RWPE1 (cell line): Measurements from ENCODE around the gene PDE4A.
A peak's percentile ranks its signal among the peaks of the same experiment; 100 is the strongest.
"Not testable (repeated sequence)": the region's sequence is repeated elsewhere in the genome, so short reads cannot be mapped to it uniquely, and the experiment has no call there.

Experiments used
- CTCF ChIA-PET: fragments of 350-600 bp; sonication (Branson Sonifier 250); formaldehyde crosslinking; extraction: SDS; loops from one replicate; lab custom pipeline; 2021; lab: Yijun Ruan, JAX
- POLR2A ChIA-PET: fragments of 400-600 bp; formaldehyde crosslinking; extraction: SDS; loops from one replicate; lab custom pipeline; 2020; ENCODE audit warnings: antibody characterized with exemption; ENCODE audit not compliant: low non-redundant PET; lab: Yijun Ruan, JAX
- DNase-seq: peaks from one replicate; pipeline ENCODE4 v3.0.0; 2012; ENCODE audit warnings: low spot score
- H3K27ac ChIP-seq: fragments of 450-650 bp; 2 replicates; pipeline ENCODE4 v1.5.1; 2017
- CTCF ChIP-seq: fragments of 450-650 bp; conservative IDR thresholded peaks from 2 replicates; pipeline ENCODE4 v1.5.1; 2017; ENCODE audit warnings: low read depth, mild to moderate bottlenecking

The PDE4A gene

GRCh38 chr19:10454267-10454666 is 33.9 kb downstream of the PDE4A start:
- H3K27ac ChIP-seq: no peak overlapping the region
- ChIA-PET CTCF (interaction anchor here (1.7 kb wide), 1 partner anchor 24 kb away, joined by 7 read pairs; no protein-coding TSS in a partner anchor), POLR2A (no interaction called here)
- no peak for TF ChIP-seq CTCF
- no peak for DNase-seq

GRCh38 chr19:10458733-10459132 is 38.4 kb downstream of the PDE4A start:
- DNase-seq, H3K27ac ChIP-seq, POLR2A ChIA-PET: not testable (repeated sequence)
- CTCF ChIA-PET: interaction anchor here (0.6 to 1.0 kb wide), 2 partner anchors 37 to 636 kb away, joined by 3 read pairs; no protein-coding TSS in a partner anchor

GRCh38 chr19:10460714-10461046 is 40.3 kb downstream of the PDE4A start:
- DNase-seq: no peak
- no peak for TF ChIP-seq CTCF
- ChIA-PET CTCF (no interaction called here), POLR2A (interaction anchor here (0.7 kb wide), 1 partner anchor 34 kb away, joined by 5 read pairs; no protein-coding TSS in a partner anchor)
- no peak overlapping the region for H3K27ac ChIP-seq

GRCh38 chr19:10461047-10461949 is 41.0 kb downstream of the PDE4A start:
- peak overlapping the region; percentile 62 for H3K27ac ChIP-seq
- no peak for TF ChIP-seq CTCF
- POLR2A ChIA-PET: interaction anchor here (0.7 kb wide), 1 partner anchor 191 kb away, joined by 5 read pairs; no protein-coding TSS in a partner anchor
- CTCF ChIA-PET: interaction anchor here (0.6 kb wide), 2 partner anchors 66 to 402 kb away, joined by 3 read pairs; no protein-coding TSS in a partner anchor
- peak; percentile 98 for DNase-seq

- ChIA-PET POLR2A (interaction anchor here (0.6 kb wide), 1 partner anchor 38 kb away, joined by 3 read pairs; no protein-coding TSS in a partner anchor), CTCF (interaction anchor here (0.6 kb wide), 2 partner anchors 67 to 402 kb away, joined by 3 read pairs; no protein-coding TSS in a partner anchor)
- DNase-seq: not testable (repeated sequence)
- peak overlapping the region; percentile 62 for H3K27ac ChIP-seq
Observed at GRCh38 chr19:10462042-10462441, 41.7 kb downstream of the PDE4A start.

- DNase-seq: no peak
- POLR2A ChIA-PET: interaction anchor here (0.6 kb wide), 1 partner anchor 37 kb away, joined by 3 read pairs; no protein-coding TSS in a partner anchor
- TF ChIP-seq CTCF: no peak
- CTCF ChIA-PET: no interaction called here
- no peak overlapping the region for H3K27ac ChIP-seq
Observed at GRCh38 chr19:10462557-10462956, 42.2 kb downstream of the PDE4A start.

GRCh38 chr19:10464456-10464855 is 44.1 kb downstream of the PDE4A start:
- ChIA-PET POLR2A (no interaction called here), CTCF (no interaction called here)
- DNase-seq: no peak
- no peak overlapping the region; the same call in 1 of the 2 replicates for H3K27ac ChIP-seq
- no peak for TF ChIP-seq CTCF
